ENCODE data around the gene OR7A17. TPM values are rescaled to one million over a fixed set of nuclear protein-coding genes. Genes with fewer than 3 reads are reported as not detected.

The OR7A17 gene
- not detected in 2 replicates for total RNA-seq (ENCODE audit: low replicate concordance)

- Histone ChIP-seq H3F3A (ENCODE audit: low read depth) (no peaks in the 10 kb centered on the region), H3K36me3 (no peaks in the 10 kb centered on the region), H3K27ac (no peak within 1 kb of the TSS), H4K20me1 (ENCODE audit: low read depth) (no peaks in the 10 kb centered on the region), H3K9me3 (ENCODE audit: low read depth) (no peaks in the 10 kb centered on the region), H2AFZ (replicated peaks) (no peak within 1 kb of the TSS), H3K27me3 (no peaks in the 10 kb centered on the region), H3K79me2 (ENCODE audit: low read depth) (no peaks in the 10 kb centered on the region), H3K9ac (no peak within 1 kb of the TSS), H3K4me2 (no peak within 1 kb of the TSS), H3K4me3 (no peak within 1 kb of the TSS), H3K4me1 (no peaks in the 10 kb centered on the region)
- no peak within 1 kb of the TSS for H3K27ac Mint-ChIP-seq
- H3K4me3 Mint-ChIP-seq = no peak within 1 kb of the TSS
- H3K9me3 Mint-ChIP-seq = no peaks in the 10 kb centered on the region
- no peak for DNase-seq (ENCODE audit: low spot score)
- H3K36me3 Mint-ChIP-seq = no peaks in the 10 kb centered on the region
- TF ChIP-seq EZH2 (IDR thresholded peaks at IDR 0.05) = no peak
- TF ChIP-seq EZH2phosphoT487 (IDR thresholded peaks at IDR 0.05) = no peak
- no peak for TF ChIP-seq CTCF (IDR thresholded peaks at IDR 0.05)
- peaks cover 3% of the 10 kb centered on the region for H3K4me1 Mint-ChIP-seq
- H3K27me3 Mint-ChIP-seq (ENCODE audit: insufficient read depth, low read depth) = peaks cover 3% of the 10 kb centered on the region
Measured at GRCh38 chr19:14886032-14886431, at the start of gene OR7A17. Gene OR7A17 (minus strand): TSS chr19:14886132. CDS start chr19:14881355, 4,777 bp downstream.

- Mint-ChIP-seq H3K27ac (no peak overlapping the region), H3K4me1 (no peaks in the 10 kb centered on the region)
Measured at GRCh38 chr19:14933506-14933905, 47.6 kb upstream of the OR7A17 start.

GRCh38 chr19:14916848-14917247 is 30.9 kb upstream of the OR7A17 start:
- Histone ChIP-seq H3K4me3 (no peak overlapping the region), H3K4me2 (no peak overlapping the region), H3K4me1 (no peaks in the 10 kb centered on the region), H3K79me2 (ENCODE audit: low read depth) (no peaks in the 10 kb centered on the region), H3K9ac (no peak overlapping the region), H3K9me3 (ENCODE audit: low read depth) (peaks cover 4% of the 10 kb centered on the region), H3K27ac (no peak overlapping the region), H2AFZ (replicated peaks) (no peak overlapping the region), H3K36me3 (no peaks in the 10 kb centered on the region), H3F3A (ENCODE audit: low read depth) (no peaks in the 10 kb centered on the region), H4K20me1 (ENCODE audit: low read depth) (no peaks in the 10 kb centered on the region), H3K27me3 (no peaks in the 10 kb centered on the region)
- no peaks in the 10 kb centered on the region for H3K4me1 Mint-ChIP-seq
- H3K9me3 Mint-ChIP-seq = no peaks in the 10 kb centered on the region
- H3K27ac Mint-ChIP-seq = no peak overlapping the region
- H3K4me3 Mint-ChIP-seq = no peak overlapping the region
- no peak for DNase-seq (ENCODE audit: low spot score)
- no peak for TF ChIP-seq CTCF (IDR thresholded peaks at IDR 0.05)
- TF ChIP-seq EZH2phosphoT487 (IDR thresholded peaks at IDR 0.05) = no peak
- TF ChIP-seq EZH2 (IDR thresholded peaks at IDR 0.05) = no peak
- no peaks in the 10 kb centered on the region for H3K36me3 Mint-ChIP-seq
- H3K27me3 Mint-ChIP-seq (ENCODE audit: insufficient read depth, low read depth) = peaks cover 9% of the 10 kb centered on the region

More at GRCh38 chr19:14933506-14933905, 47.6 kb upstream of the OR7A17 start:
- Histone ChIP-seq H3K4me3 (no peak overlapping the region), H3K4me1 (no peaks in the 10 kb centered on the region), H4K20me1 (ENCODE audit: low read depth) (no peaks in the 10 kb centered on the region), H3K4me2 (no peak overlapping the region), H3K9ac (no peak overlapping the region), H3K79me2 (ENCODE audit: low read depth) (no peaks in the 10 kb centered on the region), H3K9me3 (ENCODE audit: low read depth) (peaks cover 6% of the 10 kb centered on the region), H3K27ac (no peak overlapping the region), H3K27me3 (no peaks in the 10 kb centered on the region), H2AFZ (replicated peaks) (no peak overlapping the region), H3F3A (ENCODE audit: low read depth) (no peaks in the 10 kb centered on the region), H3K36me3 (no peaks in the 10 kb centered on the region)
- Mint-ChIP-seq H3K4me3 (no peak overlapping the region), H3K27me3 (ENCODE audit: insufficient read depth, low read depth) (no peaks in the 10 kb centered on the region), H3K9me3 (no peaks in the 10 kb centered on the region), H3K36me3 (no peaks in the 10 kb centered on the region)
- DNase-seq (ENCODE audit: low spot score) = no peak
- no peak for TF ChIP-seq CTCF (IDR thresholded peaks at IDR 0.05)

Measured in neural progenitor cell (in vitro differentiated cells).